H1 (cell line): ENCODE measurements around the gene COL25A1. TPM values are rescaled to one million over a fixed set of nuclear protein-coding genes. Genes with fewer than 3 reads are reported as not detected.
"Not testable (repeated sequence)": the region's sequence is repeated elsewhere in the genome, so short reads cannot be mapped to it uniquely, and the experiment has no call there.

ENCODE experiments used
- CTCF ChIA-PET: fragments of 300-600 bp; sonication (Branson Sonifier 250); formaldehyde crosslinking; loops from one replicate; lab custom pipeline; 2021; ENCODE audit not compliant: partially characterized antibody; lab: Charles Lee
- POLR2A ChIA-PET: fragments of 300-600 bp; sonication (Branson Sonifier 250); formaldehyde crosslinking; loops from one replicate; lab custom pipeline; 2021; ENCODE audit warnings: inconsistent platforms; ENCODE audit not compliant: partially characterized antibody; lab: Charles Lee
- DNase-seq, 2 experiments: peaks; one replicate each; pipeline versions ENCODE4 v3.0.0 to v3.0.0-alpha.2; 2010 to 2022; ENCODE audit warnings: low spot score in 2 of 2, low read depth in 1 of 2, mixed read lengths in 1 of 2
- FAIRE-seq: peaks from 2 replicates; lab custom pipeline; 2011; peaks lifted over from hg19 to GRCh38; lab: Jason Lieb, UNC
- H2AFZ ChIP-seq: 2 replicates; pipeline ENCODE4 v1.8.1; 2012; ENCODE audit warnings: low read length, inconsistent platforms
- H2AK5ac ChIP-seq: 2 replicates; pipeline ENCODE4 v1.6.1; 2013; ENCODE audit warnings: low read depth, low read length
- H2BK120ac ChIP-seq: replicated peaks from 2 replicates; pipeline ENCODE3; 2013; ENCODE audit warnings: low read depth, low read length, inconsistent platforms
- H2BK12ac ChIP-seq: 2 replicates; pipeline ENCODE4 v1.6.1; 2013; ENCODE audit warnings: low read depth, low read length
- H2BK15ac ChIP-seq: 2 replicates; pipeline ENCODE4 v1.6.1; 2013; ENCODE audit warnings: low read length
- H2BK20ac ChIP-seq: 2 replicates; pipeline ENCODE4 v1.6.1; 2013; ENCODE audit warnings: low read length
- H2BK5ac ChIP-seq: 2 replicates; pipeline ENCODE4 v1.6.1; 2013; ENCODE audit warnings: low read depth, low read length
- H3K14ac ChIP-seq: 2 replicates; pipeline ENCODE4 v1.6.1; 2013; ENCODE audit warnings: inconsistent platforms; ENCODE audit not compliant: insufficient read length
- H3K18ac ChIP-seq: 2 replicates; pipeline ENCODE4 v1.6.1; 2013; ENCODE audit warnings: low read length; ENCODE audit errors: extremely low read depth
- H3K23ac ChIP-seq: 2 replicates; pipeline ENCODE4 v1.6.1; 2013; ENCODE audit warnings: inconsistent platforms; ENCODE audit not compliant: insufficient read length
- H3K23me2 ChIP-seq: 2 replicates; pipeline ENCODE4 v1.6.1; 2013; ENCODE audit warnings: low read depth, low read length
- H3K27ac ChIP-seq: 2 replicates; pipeline ENCODE4 v1.6.1; 2011; ENCODE audit warnings: low read depth, low read length, inconsistent platforms
- H3K27me3 ChIP-seq, 4 experiments: replicated peaks in 1 of 4; 1 replicate in 1 of 4; 2 replicates in 3 of 4; pipeline versions ENCODE4 v1.6.1 to v1.8.1; 2011 to 2013; ENCODE audit warnings: low read length in 3 of 4, mild to moderate bottlenecking in 3 of 4, inconsistent platforms in 2 of 4, mixed read lengths in 2 of 4, moderate library complexity in 1 of 4; ENCODE audit not compliant: control insufficient read depth in 3 of 4, insufficient read depth in 3 of 4; ENCODE audit errors: extremely low read depth in 1 of 4
- H3K36me3 ChIP-seq, 4 experiments: 2 replicates each; pipeline versions ENCODE4 v1.6.1 to v1.8.1; 2011 to 2013; ENCODE audit warnings: mild to moderate bottlenecking in 4 of 4, low read length in 3 of 4, moderate library complexity in 2 of 4, control low read depth in 1 of 4, inconsistent platforms in 1 of 4; ENCODE audit not compliant: insufficient read depth in 4 of 4, control insufficient read depth in 2 of 4
- H3K4ac ChIP-seq: replicated peaks from 2 replicates; pipeline ENCODE3; 2013; ENCODE audit warnings: low read length, low read depth, mixed read lengths, inconsistent platforms; ENCODE audit not compliant: insufficient read length
- H3K4me1 ChIP-seq, 4 experiments: replicated peaks in 1 of 4; 1 replicate in 1 of 4; 2 replicates in 3 of 4; pipeline versions ENCODE4 v1.6.1 to v1.8.1; 2011 to 2013; ENCODE audit warnings: low read length in 3 of 4, inconsistent platforms in 2 of 4, mixed read lengths in 1 of 4; ENCODE audit not compliant: insufficient read depth in 4 of 4, control insufficient read depth in 3 of 4
- H3K4me2 ChIP-seq, 2 experiments: 2 replicates each; pipeline versions ENCODE4 v1.6.1 to v1.8.1; 2011 to 2013; ENCODE audit warnings: low read depth in 2 of 2, low read length in 2 of 2, control low read depth in 1 of 2, inconsistent platforms in 1 of 2, mild to moderate bottlenecking in 1 of 2; ENCODE audit not compliant: insufficient read depth in 1 of 2
- H3K4me3 ChIP-seq, 4 experiments: fragments of 200-600, 300-600 bp in 1 of 4; sonication (generic), shearing (Covaris generic), sonication (Bioruptor Twin) in 1 of 4; 2 replicates each; pipeline versions ENCODE4 v1.5.1 to v1.8.1; 2011 to 2016; ENCODE audit warnings: low read length in 4 of 4, low read depth in 3 of 4, control low read depth in 2 of 4, inconsistent platforms in 2 of 4, mild to moderate bottlenecking in 2 of 4, mixed read lengths in 1 of 4, moderate library complexity in 1 of 4; ENCODE audit not compliant: insufficient read depth in 2 of 4; ENCODE audit errors: extremely low read depth in 1 of 4
- H3K56ac ChIP-seq: replicated peaks from 2 replicates; pipeline ENCODE3; 2013; ENCODE audit warnings: low read depth, mild to moderate bottlenecking, mixed read lengths, low read length, inconsistent platforms; ENCODE audit not compliant: insufficient read length
- H3K79me1 ChIP-seq: 2 replicates; pipeline ENCODE4 v1.6.1; 2013; ENCODE audit warnings: low read depth, low read length, control low read depth
- H3K79me2 ChIP-seq, 2 experiments: 2 replicates each; pipeline versions ENCODE4 v1.6.1 to v1.8.1; 2012 to 2013; ENCODE audit warnings: low read length in 2 of 2, mild to moderate bottlenecking in 2 of 2, inconsistent platforms in 1 of 2; ENCODE audit not compliant: insufficient read depth in 2 of 2, control insufficient read depth in 1 of 2
- H3K9ac ChIP-seq, 4 experiments: replicated peaks in 1 of 4; 1 replicate in 1 of 4; 2 replicates in 3 of 4; pipeline versions ENCODE4 v1.6.1 to v1.8.1; 2011 to 2013; ENCODE audit warnings: low read depth in 3 of 4, low read length in 3 of 4, control low read depth in 2 of 4, mild to moderate bottlenecking in 2 of 4, moderate library complexity in 2 of 4, inconsistent platforms in 1 of 4; ENCODE audit errors: extremely low read depth in 1 of 4
- H3K9me3 ChIP-seq, 2 experiments: 2 replicates each; pipeline versions ENCODE4 v1.6.1 to v1.8.1; 2012 to 2013; ENCODE audit warnings: mild to moderate bottlenecking in 2 of 2, moderate library complexity in 2 of 2, control low read depth in 1 of 2, inconsistent platforms in 1 of 2, low read depth in 1 of 2, low read length in 1 of 2, mixed read lengths in 1 of 2; ENCODE audit not compliant: insufficient read depth in 2 of 2
- H4K20me1 ChIP-seq, 2 experiments: replicated peaks in 1 of 2; 2 replicates each; pipeline versions ENCODE3 to v1.8.1; 2011 to 2013; ENCODE audit warnings: inconsistent platforms in 2 of 2, low read length in 2 of 2, mild to moderate bottlenecking in 1 of 2; ENCODE audit not compliant: insufficient read depth in 2 of 2, control insufficient read depth in 1 of 2
- H4K5ac ChIP-seq: 2 replicates; pipeline ENCODE4 v1.6.1; 2013; ENCODE audit warnings: low read length, low read depth, mixed read lengths, inconsistent platforms; ENCODE audit not compliant: insufficient read length
- H4K8ac ChIP-seq: 2 replicates; pipeline ENCODE4 v1.8.0; 2013; ENCODE audit warnings: mild to moderate bottlenecking, moderate library complexity, low read length, inconsistent platforms; ENCODE audit not compliant: insufficient read depth; ENCODE audit errors: extremely low read depth
- H4K91ac ChIP-seq: replicated peaks from 2 replicates; pipeline ENCODE3; 2013; ENCODE audit warnings: low read length, mixed read lengths, inconsistent platforms; ENCODE audit not compliant: insufficient read length
- WGBS, 2 experiments: shearing (Covaris generic) in 1 of 2; methylation state at CpG; one replicate each; pipeline versions ENCODE4 v1.1.6 to v1.1.7; 2013 to 2015; ENCODE audit warnings: low lambda C conversion rate in 2 of 2, mixed read lengths in 2 of 2, inconsistent platforms in 1 of 2, low coverage in 1 of 2, missing lambda C conversion rate in 1 of 2; ENCODE audit not compliant: insufficient replicate concordance in 2 of 2, insufficient coverage in 1 of 2, insufficient read length in 1 of 2; ENCODE audit errors: extremely low coverage in 1 of 2, missing lambda C conversion rate in 1 of 2; 5-methylcytosine and 5-hydroxymethylcytosine counted together
- polyA plus RNA-seq, 7 experiments: library from polyadenylated mRNA; depleted of rRNA in 3 of 7; stranded (reverse) in 5 of 7; unstranded in 2 of 7; fragments of >200 nt in 5 of 7; fragments of 200-250 nt in 2 of 7; gene quantifications; 1 replicate in 5 of 7; 2 replicates in 1 of 7; 4 replicates in 1 of 7; pipeline versions ENCODE4 v1.2.1 to v1.2.3, GENCODE V29; 2011 to 2013; ENCODE audit warnings: missing spikeins in 2 of 7, mixed read lengths in 2 of 7
- total RNA-seq: library from RNA; stranded (reverse); fragmentation: NEBNext Ultra II Directional; extraction: Animal tissue kit (Norgen Biotek cat#: 25700); gene quantifications from 2 replicates; pipeline ENCODE4 v1.2.1, GENCODE V29; 2021

COL25A1 gene
- total and polyA plus RNA-seq, 2 of the 8 experiments (the other 6 are each of a cell fraction or from before 2014, with no cell fraction given): 1.1 to 8.3 TPM

DNA sequence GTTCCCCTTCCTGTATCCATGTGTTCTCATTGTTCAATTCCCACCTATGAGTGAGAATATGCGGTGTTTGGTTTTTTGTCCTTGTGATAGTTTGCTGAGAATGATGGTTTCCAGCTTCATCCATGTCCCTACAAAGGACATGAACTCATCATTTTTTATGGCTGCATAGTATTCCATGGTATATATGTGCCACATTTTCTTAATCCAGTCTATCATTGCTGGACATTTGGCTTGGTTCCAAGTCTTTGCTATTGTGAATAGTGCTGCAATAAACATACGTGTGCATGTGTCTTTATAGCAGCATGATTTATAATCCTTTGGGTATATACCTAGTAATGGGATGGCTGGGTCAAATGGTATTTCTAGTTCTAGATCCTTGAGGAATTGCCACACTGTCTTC is 194.2 kb downstream of the COL25A1 start:
- H3K56ac ChIP-seq, H2BK20ac ChIP-seq: not testable (repeated sequence)
- WGBS, 2 experiments: no CpG with 5 or more reads among the region's 2 CpGs

More for the DNA sequence above, 194.2 kb downstream of the COL25A1 start:
- H4K20me1 ChIP-seq, H3K4ac ChIP-seq, H2BK120ac ChIP-seq, H4K5ac ChIP-seq, H3K18ac ChIP-seq, H3K23ac ChIP-seq, H2BK5ac ChIP-seq, H3K27ac ChIP-seq, H3K9me3 ChIP-seq, H3K9ac ChIP-seq, H2AK5ac ChIP-seq, H3K79me1 ChIP-seq, H3K4me3 ChIP-seq, H3K79me2 ChIP-seq, H3K4me2 ChIP-seq, H2BK15ac ChIP-seq, H4K91ac ChIP-seq, H4K8ac ChIP-seq, POLR2A ChIA-PET, H3K36me3 ChIP-seq, H3K27me3 ChIP-seq, FAIRE-seq, H3K14ac ChIP-seq, H3K4me1 ChIP-seq, H3K23me2 ChIP-seq, CTCF ChIA-PET, DNase-seq, H2BK12ac ChIP-seq, H2AFZ ChIP-seq: not testable (repeated sequence)
